Liver (tissue), 9 donors: ENCODE data around the gene ICOSLG. TPM values are rescaled to one million over a fixed set of nuclear protein-coding genes. Genes with fewer than 3 reads are reported as not detected.

Experiments
- DNase-seq: peaks from one replicate; pipeline ENCODE4 v3.0.0-alpha.2; 2017; ENCODE audit warnings: low spot score
- H3K27ac ChIP-seq, 2 donors: one replicate each; pipeline ENCODE4 v1.7.0; 2013; ENCODE audit warnings: inconsistent platforms in 2 of 2, low read length in 2 of 2, control low read depth in 1 of 2, low read depth in 1 of 2, mild to moderate bottlenecking in 1 of 2
- H3K27me3 ChIP-seq, 4 donors: one replicate each; pipeline versions ENCODE4 v1.6.1 to v1.7.0; 2013; ENCODE audit warnings: low read length in 3 of 4, inconsistent platforms in 1 of 4, mild to moderate bottlenecking in 1 of 4, moderate library complexity in 1 of 4; ENCODE audit not compliant: control insufficient read depth in 4 of 4, insufficient read depth in 4 of 4
- H3K36me3 ChIP-seq, 4 donors: one replicate each; pipeline versions ENCODE4 v1.6.1 to v1.7.0; 2013; ENCODE audit warnings: low read length in 3 of 4, mild to moderate bottlenecking in 3 of 4, low read depth in 1 of 4, moderate library complexity in 1 of 4; ENCODE audit not compliant: control insufficient read depth in 4 of 4, insufficient read depth in 3 of 4
- H3K4me1 ChIP-seq, 4 donors: one replicate each; pipeline versions ENCODE4 v1.6.1 to v1.7.0; 2013; ENCODE audit warnings: low read length in 3 of 4, mild to moderate bottlenecking in 3 of 4, moderate library complexity in 1 of 4; ENCODE audit not compliant: control insufficient read depth in 4 of 4, insufficient read depth in 4 of 4
- H3K4me3 ChIP-seq, 3 donors: one replicate each; pipeline versions ENCODE4 v1.6.1 to v1.7.0; 2013; ENCODE audit warnings: low read length in 3 of 3, control low read depth in 1 of 3, low read depth in 1 of 3, mild to moderate bottlenecking in 1 of 3
- H3K9ac ChIP-seq, 2 donors: one replicate each; pipeline ENCODE4 v1.7.0; 2013; ENCODE audit warnings: low read length in 2 of 2, mild to moderate bottlenecking in 2 of 2, moderate library complexity in 2 of 2, control low read depth in 1 of 2, low read depth in 1 of 2
- H3K9me3 ChIP-seq, 4 donors: one replicate each; pipeline versions ENCODE4 v1.6.1 to v1.7.0; 2013; ENCODE audit warnings: low read length in 3 of 4; ENCODE audit not compliant: control insufficient read depth in 4 of 4
- ATF3 ChIP-seq: IDR thresholded peaks from 2 replicates; pipeline ENCODE4 v1.6.1; 2016; ENCODE audit warnings: antibody characterized with exemption
- CTCF ChIP-seq: fragments of 150-350 bp; IDR thresholded peaks from 2 replicates; pipeline ENCODE4 v1.5.1; 2017; ENCODE audit warnings: improper control_type of control experiment, low read depth, low read length; ENCODE audit not compliant: missing input control
- EGR1 ChIP-seq, 2 donors: IDR thresholded peaks; 2 replicates each; pipeline ENCODE4 v1.6.1; 2016 to 2018; ENCODE audit warnings: antibody characterized with exemption in 2 of 2, low read depth in 2 of 2
- GABPA ChIP-seq, 2 donors: IDR thresholded peaks in 1 of 2; conservative IDR thresholded peaks in 1 of 2; 2 replicates each; pipeline ENCODE4 v1.6.1; 2016; ENCODE audit warnings: antibody characterized with exemption in 2 of 2, mild to moderate bottlenecking in 1 of 2, moderate library complexity in 1 of 2
- HNF4A ChIP-seq, 2 donors: conservative IDR thresholded peaks; 2 replicates each; pipeline ENCODE4 v1.6.1; 2016; ENCODE audit warnings: antibody characterized with exemption in 2 of 2, mild to moderate bottlenecking in 2 of 2
- HNF4G ChIP-seq: IDR thresholded peaks from 2 replicates; pipeline ENCODE4 v1.6.1; 2016; ENCODE audit warnings: antibody characterized with exemption
- JUND ChIP-seq, 2 donors: IDR thresholded peaks; 2 replicates each; pipeline ENCODE4 v1.6.1; 2016; ENCODE audit warnings: antibody characterized with exemption in 2 of 2
- MAX ChIP-seq: IDR thresholded peaks from 2 replicates; pipeline ENCODE4 v1.6.1; 2016; ENCODE audit warnings: antibody characterized with exemption
- RAD21 ChIP-seq, 2 donors: IDR thresholded peaks; 2 replicates each; pipeline ENCODE4 v1.6.1; 2016; ENCODE audit warnings: antibody characterized with exemption in 2 of 2, mild to moderate bottlenecking in 2 of 2
- REST ChIP-seq: IDR thresholded peaks from 2 replicates; pipeline ENCODE4 v1.6.1; 2016; ENCODE audit warnings: antibody characterized with exemption, mild to moderate bottlenecking
- SP1 ChIP-seq: IDR thresholded peaks from 2 replicates; pipeline ENCODE4 v1.6.1; 2018; ENCODE audit warnings: antibody characterized with exemption, mild to moderate bottlenecking
- TAF1 ChIP-seq: conservative IDR thresholded peaks from 2 replicates; pipeline ENCODE4 v1.6.1; 2016; ENCODE audit warnings: antibody characterized with exemption, mild to moderate bottlenecking
- YY1 ChIP-seq: IDR thresholded peaks from 2 replicates; pipeline ENCODE4 v1.6.1; 2016; ENCODE audit warnings: antibody characterized with exemption, mild to moderate bottlenecking
- ZBTB33 ChIP-seq: IDR thresholded peaks from 2 replicates; pipeline ENCODE4 v1.6.1; 2016; ENCODE audit warnings: antibody characterized with exemption
- WGBS: extraction: QIAGEN DNeasy Blood & Tissue Kit; methylation state at CpG from one replicate; pipeline ENCODE4 v1.1.7; 2013; 5-methylcytosine and 5-hydroxymethylcytosine counted together
- polyA plus RNA-seq, 2 donors: library from polyadenylated mRNA; stranded (reverse) in 1 of 2; unstranded in 1 of 2; fragments of 200-250 nt in 1 of 2; fragments of >200 nt in 1 of 2; fragmentation: Nextera tagmentation in 1 of 2; extraction: Ambion mirVana in 1 of 2; gene quantifications; one replicate each; pipeline versions ENCODE4 v1.2.1 to v1.2.3, GENCODE V29; 2013 to 2015
- total RNA-seq, 2 donors: library from RNA; depleted of rRNA; stranded (reverse); fragments of >200 nt; gene quantifications; one replicate each; pipeline ENCODE4 v1.2.3, GENCODE V29; 2014
- donor health status: healthy.
- donor health status: healthy.
- donor health status: healthy.
- donor health status: healthy.
- donor health status: healthy.

ICOSLG gene
- total and polyA plus RNA-seq, 4 donors: 0.69 to 1.6 (median 1.1) TPM

- 82% methylated on average over 18 of the region's 18 CpGs for WGBS
- Histone ChIP-seq H3K27me3 (no peaks in the 10 kb centered on the region), H3K4me3 (no peak overlapping the region), H3K27ac (no peak overlapping the region), H3K36me3 (no peaks in the 10 kb centered on the region), H3K9me3 (no peaks in the 10 kb centered on the region), H3K9ac (no peak overlapping the region), H3K4me1 (no peaks in the 10 kb centered on the region)
- DNase-seq: peak; percentile 30
- TF ChIP-seq HNF4G: no peak
- TF ChIP-seq YY1: no peak
- TF ChIP-seq JUND (IDR thresholded peaks at IDR 0.05): no peak
- no peak for TF ChIP-seq CTCF
Observed at GRCh38 chr21:44263221-44263760, 22.5 kb upstream of the ICOSLG start.

GRCh38 chr21:44262338-44263056, 21.8 kb upstream of the ICOSLG start:
- Histone ChIP-seq H3K27ac (no peak overlapping the region), H3K36me3 (no peaks in the 10 kb centered on the region), H3K4me3 (no peak overlapping the region), H3K9me3 (no peaks in the 10 kb centered on the region), H3K9ac (no peak overlapping the region), H3K27me3 (no peaks in the 10 kb centered on the region), H3K4me1 (no peaks in the 10 kb centered on the region)
- TF ChIP-seq ATF3 (no peak), JUND (IDR thresholded peaks at IDR 0.05) (no peak), HNF4A (conservative IDR thresholded peaks at IDR 0.05) (no peak), TAF1 (no peak), MAX (no peak), EGR1 (IDR thresholded peaks at IDR 0.05; ENCODE audit: low read depth in 2 of 2) (no peak), GABPA (IDR thresholded peaks at IDR 0.05 in 1 of 2, conservative IDR thresholded peaks at IDR 0.05 in 1 of 2) (no peak), YY1 (no peak), SP1 (no peak)
- no peak for DNase-seq
- 87% methylated on average over 12 of the region's 12 CpGs for WGBS

GRCh38 chr21:44261675-44262295, 21.0 kb upstream of the ICOSLG start, which contains the start of gene DNMT3L:
TSS of gene DNMT3L (minus strand) at chr21:44261897. CDS start at chr21:44261259, 638 bp downstream.
- peak; percentile 33 for DNase-seq
- 66% methylated on average over 19 of the region's 19 CpGs for WGBS
- no peaks in the 10 kb centered on the region for H3K4me1 ChIP-seq
- H3K27ac ChIP-seq: no peak within 1 kb of the TSS
- H3K9ac ChIP-seq: no peak within 1 kb of the TSS
- H3K9me3 ChIP-seq: no peaks in the 10 kb centered on the region
- no peak within 1 kb of the TSS for H3K4me3 ChIP-seq
- no peaks in the 10 kb centered on the region for H3K36me3 ChIP-seq
- no peaks in the 10 kb centered on the region for H3K27me3 ChIP-seq
- TF ChIP-seq HNF4G (no peak), YY1 (no peak), MAX (no peak), REST (no peak), JUND (IDR thresholded peaks at IDR 0.05) (no peak), ZBTB33 (no peak), CTCF (no peak), EGR1 (IDR thresholded peaks at IDR 0.05; ENCODE audit: low read depth in 2 of 2) (no peak), RAD21 (IDR thresholded peaks at IDR 0.05) (no peak), TAF1 (no peak)
